NCI-H2227 treated with DMSO at 0.1 percent for 48 hours (cell line): ENCODE data around the gene TIMM10.

Source experiments
- DNase-seq: peaks from one replicate; lab custom pipeline; 2025; lab: John Stamatoyannopoulos, UW

TIMM10 gene

DNA sequence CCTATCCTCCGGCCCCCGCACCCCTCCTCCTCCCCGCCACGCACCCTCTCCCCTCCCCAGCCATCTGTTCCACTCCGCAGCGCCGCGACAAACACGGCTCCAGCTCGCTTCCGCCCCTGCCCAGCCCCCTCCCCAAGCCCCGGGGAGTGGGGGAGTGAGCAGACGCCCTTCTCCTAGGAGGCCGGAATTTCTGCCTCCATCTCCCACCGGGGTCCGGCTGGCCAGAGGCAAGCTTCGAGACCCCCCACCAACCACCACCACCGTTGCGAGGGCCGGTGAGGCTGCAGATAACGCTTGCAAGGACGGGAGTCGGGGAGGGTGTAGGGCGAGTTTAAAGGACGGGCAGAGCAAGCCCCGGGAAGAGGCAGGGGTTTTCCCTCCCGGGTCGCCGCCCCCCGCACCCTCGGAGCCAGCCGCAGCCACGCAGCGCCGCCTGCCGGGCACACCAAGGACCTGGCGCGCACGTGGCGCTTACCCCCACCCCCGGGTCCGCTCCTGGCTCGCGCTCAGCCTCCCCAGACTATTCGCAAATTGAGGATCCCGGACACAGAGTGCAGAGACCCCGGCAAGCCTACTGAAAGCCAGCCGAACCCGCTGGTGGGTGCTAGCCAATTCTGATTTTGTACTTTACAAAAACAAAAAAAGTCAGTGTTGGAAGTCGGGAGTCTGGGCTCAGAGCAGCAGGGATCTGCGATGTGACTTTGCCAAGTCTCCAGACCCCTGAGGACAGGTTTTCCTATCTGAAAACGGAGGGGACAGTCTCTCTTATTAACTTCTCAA is 47.6 kb downstream of the TIMM10 start:
- DNase-seq: peak; percentile 40

- DNase-seq: no peak
These were observed 48.4 kb downstream of the TIMM10 start for GRCh38 chr11:57481915-57482781.

GRCh38 chr11:57481315-57481714 is 49.2 kb downstream of the TIMM10 start:
- DNase-seq: no peak

GRCh38 chr11:57480409-57481137 is 50.0 kb downstream of the TIMM10 start:
- DNase-seq: peak; percentile 11

DNA sequence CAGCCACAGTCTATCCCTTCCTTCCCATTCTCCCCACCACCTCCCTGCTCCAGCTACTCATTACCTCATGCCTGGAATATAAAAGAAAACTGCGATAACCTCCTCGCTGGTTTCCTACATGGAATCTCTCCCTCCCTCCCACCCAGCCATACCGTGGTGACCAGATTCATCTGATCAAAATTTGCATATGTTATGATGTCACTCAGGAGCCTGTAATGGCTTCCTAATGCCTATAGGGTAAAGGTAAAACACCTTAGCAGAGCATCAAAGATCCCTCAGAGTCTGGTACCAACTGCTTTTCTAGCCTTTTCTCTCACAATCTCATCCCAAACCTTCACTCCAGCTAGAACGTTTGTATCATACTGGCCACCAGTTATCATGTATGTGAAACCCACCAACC is 50.6 kb downstream of the TIMM10 start:
- DNase-seq: no peak

DNA sequence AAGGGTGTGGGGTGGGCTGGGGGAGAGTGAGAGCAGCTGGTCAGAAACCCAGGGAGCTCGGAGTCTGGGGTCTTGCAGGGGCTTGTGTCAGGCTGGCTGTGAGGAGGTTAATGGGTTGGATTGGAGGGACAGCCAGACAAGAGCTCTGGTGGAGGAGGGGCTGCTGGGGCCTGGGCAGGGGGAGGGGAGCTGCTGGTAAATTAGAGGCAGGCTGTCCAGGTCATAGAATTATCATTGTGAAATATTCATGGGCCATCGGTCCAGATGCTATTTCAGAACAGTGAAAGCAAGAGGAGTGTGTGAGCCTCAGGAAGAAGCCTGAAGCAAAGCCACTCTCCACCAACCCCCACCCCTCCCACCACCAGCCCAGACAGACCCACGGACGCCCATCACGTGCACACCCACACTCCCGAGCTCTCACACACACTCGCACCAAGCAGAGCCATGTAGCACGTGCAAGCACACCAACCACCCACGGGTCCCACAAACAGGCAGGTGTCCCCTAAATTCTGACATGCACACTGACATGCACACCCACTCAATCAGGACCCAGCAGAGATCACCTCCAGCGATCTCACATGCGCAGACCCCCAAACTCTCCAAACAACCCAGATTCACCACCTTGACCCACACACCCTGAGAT is 51.4 kb downstream of the TIMM10 start:
- no peak for DNase-seq
